ENCODE measurements around the gene SLF2. TPM values are rescaled to one million over a fixed set of nuclear protein-coding genes. Genes with fewer than 3 reads are reported as not detected.

SLF2 gene
- total and polyA plus RNA-seq, 8 donors = 9.5 to 16.8 (median 11.8) TPM

DNA sequence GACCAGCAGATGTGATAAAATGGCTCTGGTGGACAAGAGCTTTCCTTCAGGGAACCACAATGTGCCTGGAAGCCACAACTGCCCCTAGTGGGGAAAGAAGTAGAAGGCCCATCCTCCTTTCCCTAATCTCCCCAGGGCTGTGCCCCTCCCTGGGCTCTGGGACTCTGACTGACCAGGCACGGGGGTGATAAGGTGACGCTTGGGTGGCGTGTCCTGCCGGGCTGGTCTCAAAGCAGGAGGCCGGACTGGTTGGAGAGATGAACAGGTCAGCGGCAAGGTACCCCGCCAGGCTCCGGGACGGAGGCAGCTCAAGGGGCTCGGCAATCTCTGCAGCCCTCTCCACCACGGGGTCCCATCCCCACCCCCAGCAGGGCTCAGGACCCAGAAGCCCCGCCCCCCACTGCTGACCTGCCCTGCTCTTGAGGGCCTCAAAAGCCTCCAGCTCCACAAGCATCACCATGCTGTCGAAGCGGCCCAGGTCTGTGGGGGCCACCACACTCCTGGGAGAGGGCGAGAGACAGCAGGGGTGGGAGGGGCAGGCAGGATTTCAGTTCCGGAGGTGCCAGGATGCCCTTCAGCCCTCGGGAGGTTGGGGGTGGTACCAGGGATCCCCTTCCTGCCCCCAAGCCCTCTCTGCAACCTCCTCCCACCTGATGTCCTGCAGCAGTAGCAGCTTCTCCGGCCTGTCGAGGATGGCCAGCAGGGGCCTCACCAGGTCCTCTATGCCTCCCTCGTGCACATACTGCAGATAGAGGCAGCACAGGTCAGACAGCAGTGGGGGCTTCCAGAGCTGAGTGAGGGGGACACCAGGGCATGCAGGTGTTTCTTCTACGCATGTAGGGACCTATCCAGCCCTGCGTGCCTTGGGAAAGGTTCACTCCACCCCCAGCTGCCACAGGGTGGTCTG lies 99.0 kb downstream of the SLF2 start:
- Histone ChIP-seq H3K4me3 (no peak overlapping the region), H3K27ac (no peak overlapping the region), H3K4me1 (peaks cover 0 to 5% (median 0%) of the 10 kb centered on the region in 3 donors), H3K9me3 (no peaks in the 10 kb centered on the region), H3K36me3 (no peaks in the 10 kb centered on the region), H3K27me3 (no peaks in the 10 kb centered on the region)
- FAIRE-seq (no peak), DNase-seq (peak in 2 of 6 donors; percentile 14 to 53), ATAC-seq (no peak)
- TF ChIP-seq, protein P1, sequence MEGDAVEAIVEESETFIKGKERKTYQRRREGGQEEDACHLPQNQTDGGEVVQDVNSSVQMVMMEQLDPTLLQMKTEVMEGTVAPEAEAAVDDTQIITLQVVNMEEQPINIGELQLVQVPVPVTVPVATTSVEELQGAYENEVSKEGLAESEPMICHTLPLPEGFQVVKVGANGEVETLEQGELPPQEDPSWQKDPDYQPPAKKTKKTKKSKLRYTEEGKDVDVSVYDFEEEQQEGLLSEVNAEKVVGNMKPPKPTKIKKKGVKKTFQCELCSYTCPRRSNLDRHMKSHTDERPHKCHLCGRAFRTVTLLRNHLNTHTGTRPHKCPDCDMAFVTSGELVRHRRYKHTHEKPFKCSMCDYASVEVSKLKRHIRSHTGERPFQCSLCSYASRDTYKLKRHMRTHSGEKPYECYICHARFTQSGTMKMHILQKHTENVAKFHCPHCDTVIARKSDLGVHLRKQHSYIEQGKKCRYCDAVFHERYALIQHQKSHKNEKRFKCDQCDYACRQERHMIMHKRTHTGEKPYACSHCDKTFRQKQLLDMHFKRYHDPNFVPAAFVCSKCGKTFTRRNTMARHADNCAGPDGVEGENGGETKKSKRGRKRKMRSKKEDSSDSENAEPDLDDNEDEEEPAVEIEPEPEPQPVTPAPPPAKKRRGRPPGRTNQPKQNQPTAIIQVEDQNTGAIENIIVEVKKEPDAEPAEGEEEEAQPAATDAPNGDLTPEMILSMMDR (IDR thresholded peaks at IDR 0.05) = no peak
- intact Hi-C loops (cut with DNase I) = no loop called here
- WGBS, 2 donors = 52 to 53% methylated on average over 22 of the region's 22 CpGs

DNA sequence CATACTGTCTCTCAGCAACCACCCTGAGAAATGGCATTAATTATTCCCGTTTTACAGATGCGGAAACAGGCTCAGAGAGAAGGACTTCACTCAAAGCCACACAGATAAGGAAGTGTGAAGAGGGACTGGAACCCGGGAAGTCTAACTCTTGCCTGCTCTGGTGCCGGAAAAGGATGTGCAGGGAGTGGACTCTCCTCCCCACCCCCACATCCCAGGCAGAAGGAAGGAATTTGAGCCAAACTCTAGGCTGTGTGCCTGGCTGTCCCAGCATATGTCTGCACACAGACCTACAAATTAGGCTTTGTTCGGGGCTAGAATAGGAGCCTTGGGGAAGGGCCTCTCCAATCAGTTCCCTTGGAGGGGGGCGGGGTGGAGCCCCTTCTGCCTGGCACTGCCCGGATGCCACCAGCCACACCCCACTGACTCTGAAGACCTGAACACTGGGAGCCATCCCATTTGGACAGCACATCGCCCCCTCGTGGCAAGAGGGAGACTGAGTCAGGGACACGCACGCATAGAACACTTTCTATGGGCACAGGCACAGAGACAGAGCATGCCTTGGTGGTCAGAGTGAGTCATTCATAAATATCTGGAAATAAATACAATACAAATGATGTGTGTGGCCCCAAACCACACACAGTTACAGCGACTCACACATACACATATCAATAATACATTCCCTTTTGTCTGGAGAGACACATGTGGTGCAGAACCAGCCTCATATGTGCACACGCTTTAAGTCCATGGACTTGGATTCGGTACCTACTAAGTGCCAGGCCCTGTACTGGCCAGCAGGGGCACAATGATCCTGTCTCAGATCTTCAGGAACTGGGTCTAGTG lies 100.0 kb downstream of the SLF2 start:
- FAIRE-seq = no peak
- 19 to 20% methylated on average over 14 of the region's 14 CpGs for WGBS, 2 donors

DNA sequence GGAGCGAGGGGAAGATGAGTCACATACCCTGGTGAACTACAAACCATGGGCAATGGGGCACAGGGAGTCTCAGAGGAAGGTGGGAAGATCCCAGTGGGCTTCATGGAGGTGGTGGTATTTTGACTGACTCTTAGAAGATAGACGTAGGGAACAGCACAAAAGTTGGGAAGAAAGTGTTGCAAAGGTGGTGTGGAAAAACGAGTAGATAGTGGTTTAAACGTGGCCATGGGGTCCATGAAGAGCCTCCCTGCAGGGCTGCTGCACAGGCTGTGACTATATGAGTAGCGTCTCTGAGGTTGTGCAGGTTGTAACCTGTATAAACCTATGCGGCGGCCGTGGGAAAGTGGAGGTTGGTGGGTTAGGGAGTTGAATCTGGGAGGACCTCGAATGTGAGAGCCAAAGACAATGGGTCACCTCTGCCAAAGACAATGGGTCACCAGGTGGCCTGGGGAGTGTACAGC lies 100.6 kb downstream of the SLF2 start:
- no peak overlapping the region for H3K4me3 ChIP-seq
- no peak for FAIRE-seq
- peak in 1 of 6 donors; percentile 18 for DNase-seq
- no peaks in the 10 kb centered on the region for H3K27me3 ChIP-seq
- intact Hi-C loops (cut with DNase I) = no loop called here
- no peaks in the 10 kb centered on the region for H3K9me3 ChIP-seq
- H3K27ac ChIP-seq = no peak overlapping the region
- H3K36me3 ChIP-seq = no peaks in the 10 kb centered on the region
- TF ChIP-seq, protein P1 (IDR thresholded peaks at IDR 0.05) = no peak
- ATAC-seq = no peak
- 28 to 32% methylated on average over 9 of the region's 9 CpGs for WGBS, 2 donors
- H3K4me1 ChIP-seq = peaks cover 0 to 5% (median 0%) of the 10 kb centered on the region in 3 donors

More for the DNA sequence above, 100.0 kb downstream of the SLF2 start:
- H3K4me3 ChIP-seq = no peak overlapping the region
- no peak overlapping the region for H3K27ac ChIP-seq
- intact Hi-C loops (cut with DNase I) = no loop called here
- TF ChIP-seq, protein P1 (IDR thresholded peaks at IDR 0.05) = peak; percentile 78 to 91 (median 79)
- DNase-seq = peak in 5 of 6 donors; percentile 79 to 90 (median 84)
- H3K4me1 ChIP-seq = peaks cover 0 to 5% (median 0%) of the 10 kb centered on the region in 3 donors
- ATAC-seq = peak; percentile 82 to 93 (median 89)
- no peaks in the 10 kb centered on the region for H3K9me3 ChIP-seq
- H3K27me3 ChIP-seq = no peaks in the 10 kb centered on the region
- H3K36me3 ChIP-seq = no peaks in the 10 kb centered on the region

DNA sequence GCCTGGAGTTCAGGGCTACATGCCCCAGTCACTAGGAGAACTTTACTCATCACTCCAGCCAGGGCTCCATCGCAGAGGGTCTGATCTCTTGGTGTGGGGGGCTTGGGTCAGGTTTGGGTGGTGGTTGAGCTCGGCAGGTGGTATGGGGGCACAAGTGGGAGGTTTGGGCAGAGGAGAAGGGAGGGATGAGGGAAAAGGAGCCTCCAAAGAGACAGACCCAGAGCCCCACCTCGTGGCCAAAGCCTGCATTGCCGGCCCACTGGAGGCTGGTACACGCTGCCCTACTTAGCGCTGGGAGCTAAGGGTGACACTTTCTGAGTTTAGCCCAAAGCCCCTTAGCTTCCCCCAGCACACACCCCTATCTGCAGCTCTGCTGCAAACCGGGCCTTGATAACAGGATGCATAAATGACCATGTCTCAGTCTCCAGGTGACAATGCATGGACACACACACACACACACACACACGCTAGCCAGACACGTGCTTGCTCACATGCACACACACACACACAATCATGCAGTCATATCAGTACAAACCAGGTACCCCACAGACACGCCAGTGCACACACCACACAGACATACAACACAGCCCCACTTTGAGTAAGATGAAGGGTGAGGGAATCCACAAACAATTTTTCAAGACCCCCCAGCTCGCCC lies 101.6 kb downstream of the SLF2 start:
- peak in 5 of 6 donors; percentile 58 to 95 (median 82) for DNase-seq
- Histone ChIP-seq H3K27me3 (no peaks in the 10 kb centered on the region), H3K4me3 (no peak overlapping the region), H3K27ac (no peak overlapping the region), H3K4me1 (peaks cover 0 to 5% (median 0%) of the 10 kb centered on the region in 3 donors), H3K9me3 (no peaks in the 10 kb centered on the region), H3K36me3 (no peaks in the 10 kb centered on the region)
- intact Hi-C loops (cut with DNase I) = no loop called here
- FAIRE-seq = no peak
- 12 to 13% methylated on average over 11 of the region's 11 CpGs for WGBS, 2 donors
- TF ChIP-seq, protein P1 (IDR thresholded peaks at IDR 0.05) = peak; percentile 73 to 85 (median 79)
- ATAC-seq = peak; percentile 63 to 83 (median 80)

Small RNAs within 50 kb of the gene (microRNA-seq; reads per million reads assigned to microRNA genes)
- 0 reads per million in 2 donors for gene MIR608

Other genes starting within 250 kb of the SLF2 start
- under 1 TPM; 0.18 to 0.42 (median 0.26) TPM for gene PAX2, start 167.4 kb upstream of the SLF2 start, total RNA-seq
- gene PAX2, start 167.4 kb upstream of the SLF2 start, polyA plus RNA-seq = under 1 TPM; 0.07 to 0.49 TPM
- 10 to 100 TPM in 3 of 6 donors, 1 to 10 TPM in 3; 8.7 to 17.2 (median 12.5) TPM for gene SEMA4G, start 56.5 kb downstream of the SLF2 start, total RNA-seq
- 10 to 100 TPM; 33.8 to 36.4 TPM for gene SEMA4G, start 56.5 kb downstream of the SLF2 start, polyA plus RNA-seq
- 10 to 100 TPM; 31.0 to 49.3 (median 36.2) TPM for gene MRPL43, start 74.5 kb downstream of the SLF2 start, total RNA-seq
- 10 to 100 TPM; 67.7 to 93.5 TPM for gene MRPL43, start 74.5 kb downstream of the SLF2 start, polyA plus RNA-seq
- 1 to 10 TPM; 1.7 to 5.4 (median 3.8) TPM for gene TWNK, start 74.6 kb downstream of the SLF2 start, total RNA-seq
- 1 to 10 TPM; 3.1 to 3.2 TPM for gene TWNK, start 74.6 kb downstream of the SLF2 start, polyA plus RNA-seq
- 10 to 100 TPM; 10.5 to 26.5 (median 14.4) TPM for gene LZTS2, start 86.8 kb downstream of the SLF2 start, total RNA-seq
- 10 to 100 TPM; 41.1 to 52.2 TPM for gene LZTS2, start 86.8 kb downstream of the SLF2 start, polyA plus RNA-seq
- under 1 TPM; 0.18 to 0.49 (median 0.27) TPM for gene PDZD7, start 118.2 kb downstream of the SLF2 start, total RNA-seq
- gene PDZD7, start 118.2 kb downstream of the SLF2 start, polyA plus RNA-seq = under 1 TPM; 0.89 to 0.99 TPM
- 10 to 100 TPM in 5 of 6 donors, 1 to 10 TPM in 1; 8.2 to 33.5 (median 13.8) TPM for gene SFXN3, start 118.3 kb downstream of the SLF2 start, total RNA-seq
- gene SFXN3, start 118.3 kb downstream of the SLF2 start, polyA plus RNA-seq = 10 to 100 TPM; 19.2 to 19.3 TPM
- 1 to 10 TPM in 2 of 6 donors, under 1 TPM in 4; 0.19 to 1.5 (median 0.67) TPM for gene KAZALD1, start 149.0 kb downstream of the SLF2 start, total RNA-seq
- 1 to 10 TPM; 1.3 to 1.6 TPM for gene KAZALD1, start 149.0 kb downstream of the SLF2 start, polyA plus RNA-seq
- gene TLX1, start 218.3 kb downstream of the SLF2 start, total RNA-seq = not detected
- gene TLX1, start 218.3 kb downstream of the SLF2 start, polyA plus RNA-seq = under 1 TPM; 0.11 to 0.19 TPM

All from pancreas (tissue), 10 donors.